Trophoblast cell (in vitro differentiated cells and primary cell): ENCODE data around the gene SH3BGR.

Experiments
- DNase-seq, 2 donors: peaks; one replicate each; pipeline ENCODE4 v3.0.0-alpha.2; 2016
- H2AFZ ChIP-seq: 2 replicates; pipeline ENCODE4 v1.6.1; 2013; ENCODE audit warnings: low read length, moderate library complexity, mild to moderate bottlenecking; ENCODE audit not compliant: insufficient read depth, poor library complexity
- H2AK5ac ChIP-seq: 2 replicates; pipeline ENCODE4 v1.6.1; 2013; ENCODE audit warnings: mild to moderate bottlenecking, low read length
- H2BK120ac ChIP-seq: 2 replicates; pipeline ENCODE4 v1.6.1; 2013; ENCODE audit warnings: low read length, mild to moderate bottlenecking, moderate library complexity; ENCODE audit not compliant: insufficient read depth, poor library complexity
- H2BK12ac ChIP-seq: 2 replicates; pipeline ENCODE4 v1.6.1; 2013; ENCODE audit warnings: mild to moderate bottlenecking, low read length, moderate library complexity
- H2BK5ac ChIP-seq: 2 replicates; pipeline ENCODE4 v1.6.1; 2013; ENCODE audit warnings: low read length, low read depth, moderate library complexity, mild to moderate bottlenecking; ENCODE audit not compliant: poor library complexity
- H3K14ac ChIP-seq: 2 replicates; pipeline ENCODE4 v1.6.1; 2013; ENCODE audit warnings: mild to moderate bottlenecking, low read length
- H3K18ac ChIP-seq: 2 replicates; pipeline ENCODE4 v1.6.1; 2013; ENCODE audit warnings: mild to moderate bottlenecking, low read length
- H3K23ac ChIP-seq: 2 replicates; pipeline ENCODE4 v1.6.1; 2013; ENCODE audit warnings: low read length
- H3K27ac ChIP-seq: 2 replicates; pipeline ENCODE4 v1.5.1; 2013; ENCODE audit warnings: low read depth, mild to moderate bottlenecking, inconsistent platforms, low read length, moderate library complexity
- H3K27me3 ChIP-seq: 2 replicates; pipeline ENCODE4 v1.6.1; 2013; ENCODE audit warnings: inconsistent platforms, mild to moderate bottlenecking, low read length, moderate library complexity; ENCODE audit not compliant: insufficient read depth
- H3K36me3 ChIP-seq, 2 experiments: 1 replicate in 1 of 2; 2 replicates in 1 of 2; pipeline ENCODE4 v1.6.1; 2013; ENCODE audit warnings: low read length in 2 of 2, mild to moderate bottlenecking in 2 of 2, moderate library complexity in 1 of 2; ENCODE audit not compliant: insufficient read depth in 2 of 2, control insufficient read depth in 1 of 2
- H3K4ac ChIP-seq: 2 replicates; pipeline ENCODE4 v1.6.1; 2013; ENCODE audit warnings: low read depth, mild to moderate bottlenecking, low read length, moderate library complexity
- H3K4me1 ChIP-seq, 2 experiments: 1 replicate in 1 of 2; 2 replicates in 1 of 2; pipeline ENCODE4 v1.6.1; 2013; ENCODE audit warnings: low read length in 2 of 2, mild to moderate bottlenecking in 2 of 2, moderate library complexity in 1 of 2; ENCODE audit not compliant: insufficient read depth in 2 of 2, control insufficient read depth in 1 of 2
- H3K4me2 ChIP-seq: 2 replicates; pipeline ENCODE4 v1.6.1; 2013; ENCODE audit warnings: inconsistent platforms, mild to moderate bottlenecking, low read length, moderate library complexity
- H3K4me3 ChIP-seq: 2 replicates; pipeline ENCODE4 v1.5.1; 2013; ENCODE audit warnings: mild to moderate bottlenecking, low read depth, low read length, inconsistent platforms
- H3K79me1 ChIP-seq: one replicate; pipeline ENCODE4 v1.6.1; 2013; ENCODE audit warnings: low read length
- H3K79me2 ChIP-seq: 2 replicates; pipeline ENCODE4 v1.6.1; 2013; ENCODE audit warnings: low read length, mild to moderate bottlenecking; ENCODE audit not compliant: control insufficient read depth, insufficient read depth, poor library complexity
- H3K9ac ChIP-seq: 2 replicates; pipeline ENCODE4 v1.6.1; 2013; ENCODE audit warnings: mild to moderate bottlenecking, low read length
- H3K9me3 ChIP-seq: 2 replicates; pipeline ENCODE4 v1.6.1; 2013; ENCODE audit warnings: low read depth, mild to moderate bottlenecking, control low read depth, inconsistent platforms, low read length; ENCODE audit not compliant: insufficient read depth
- H4K12ac ChIP-seq: 2 replicates; pipeline ENCODE4 v1.6.1; 2013; ENCODE audit warnings: low read depth, mild to moderate bottlenecking, low read length, moderate library complexity
- H4K8ac ChIP-seq: 2 replicates; pipeline ENCODE4 v1.6.1; 2013; ENCODE audit warnings: low read depth, mild to moderate bottlenecking, low read length, moderate library complexity
- H4K91ac ChIP-seq: one replicate; pipeline ENCODE4 v1.6.1; 2013; ENCODE audit warnings: low read depth, mild to moderate bottlenecking, low read length, moderate library complexity
- WGBS: extraction: QIAGEN DNeasy Blood & Tissue Kit; methylation state at CpG from one replicate; pipeline ENCODE4 v1.1.7; 2013; ENCODE audit warnings: missing lambda C conversion rate; ENCODE audit not compliant: insufficient read length, insufficient coverage; ENCODE audit errors: extremely low coverage; 5-methylcytosine and 5-hydroxymethylcytosine counted together

Gene SH3BGR

DNA sequence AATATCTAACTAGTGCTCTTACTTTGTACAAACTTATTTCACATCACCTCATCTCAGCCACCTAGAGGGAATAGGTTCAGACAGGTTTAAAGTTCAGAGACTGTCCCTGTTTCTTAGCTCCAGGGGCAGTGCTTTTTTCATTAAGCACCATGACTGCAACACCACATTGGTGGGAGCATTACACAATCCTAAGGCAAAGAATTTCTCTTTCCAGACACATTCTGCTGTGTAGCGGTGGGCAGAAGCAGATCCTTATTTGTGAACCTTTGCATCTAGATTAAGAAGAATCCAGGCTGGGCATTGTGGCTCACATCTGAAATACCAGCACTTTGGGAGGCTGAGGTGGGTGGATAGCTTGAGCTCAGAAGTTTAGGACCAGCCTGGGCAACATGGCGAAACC, 22.3 kb upstream of the SH3BGR start:
- no peak overlapping the region for H3K27ac ChIP-seq
- H2AFZ ChIP-seq: no peak overlapping the region
- H4K12ac ChIP-seq: no peak overlapping the region
- no peak overlapping the region for H2BK120ac ChIP-seq
- H3K9me3 ChIP-seq: no peaks in the 10 kb centered on the region
- H3K79me1 ChIP-seq: no peaks in the 10 kb centered on the region
- no peaks in the 10 kb centered on the region for H3K27me3 ChIP-seq
- no peak overlapping the region for H4K8ac ChIP-seq
- no peak overlapping the region for H2BK12ac ChIP-seq
- peaks cover 0 to 5% of the 10 kb centered on the region in 2 experiments for H3K4me1 ChIP-seq
- H3K4me3 ChIP-seq: no peak overlapping the region
- no peaks in the 10 kb centered on the region for H3K36me3 ChIP-seq
- no peak overlapping the region for H2AK5ac ChIP-seq
- no peak for DNase-seq
- H3K4me2 ChIP-seq: no peak overlapping the region
- H4K91ac ChIP-seq: no peak overlapping the region
- H3K14ac ChIP-seq: no peak overlapping the region
- no peak overlapping the region for H2BK5ac ChIP-seq
- no CpG with 5 or more reads among the region's 2 CpGs for WGBS
- H3K18ac ChIP-seq: no peak overlapping the region
- H3K79me2 ChIP-seq: no peaks in the 10 kb centered on the region
- no peak overlapping the region for H3K23ac ChIP-seq
- H3K4ac ChIP-seq: no peak overlapping the region
- no peak overlapping the region for H3K9ac ChIP-seq

DNA sequence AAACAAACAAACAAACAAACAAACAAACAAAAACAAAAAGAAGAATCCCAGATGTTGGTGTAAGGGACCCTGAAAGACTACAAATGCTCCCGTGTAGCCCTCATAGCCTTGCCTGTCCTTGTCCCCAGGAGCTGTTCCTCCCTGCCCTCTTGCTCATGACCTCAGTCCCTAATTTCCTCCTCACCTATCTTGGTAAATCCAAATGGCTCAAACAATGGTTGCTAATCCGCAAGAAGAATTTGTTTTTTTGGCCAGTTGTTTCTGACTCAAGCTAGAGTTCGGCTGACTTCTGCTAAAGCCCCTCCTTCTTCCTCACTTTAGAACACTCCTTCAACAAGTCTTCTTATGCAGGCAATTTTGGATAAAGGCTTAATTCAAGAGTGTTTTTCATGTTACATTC, 21.8 kb upstream of the SH3BGR start:
- Histone ChIP-seq H3K36me3 (no peaks in the 10 kb centered on the region), H3K27ac (no peak overlapping the region), H4K91ac (no peak overlapping the region), H4K8ac (no peak overlapping the region), H3K27me3 (no peaks in the 10 kb centered on the region), H2BK120ac (no peak overlapping the region), H3K4ac (no peak overlapping the region), H3K18ac (no peak overlapping the region), H3K9me3 (no peaks in the 10 kb centered on the region), H3K23ac (no peak overlapping the region), H3K9ac (no peak overlapping the region), H2BK12ac (no peak overlapping the region), H3K4me2 (no peak overlapping the region), H2BK5ac (no peak overlapping the region), H2AK5ac (no peak overlapping the region), H3K4me3 (no peak overlapping the region), H2AFZ (no peak overlapping the region), H3K79me1 (no peaks in the 10 kb centered on the region), H3K4me1 (peaks cover 0 to 5% of the 10 kb centered on the region in 2 experiments), H3K14ac (no peak overlapping the region), H4K12ac (no peak overlapping the region), H3K79me2 (no peaks in the 10 kb centered on the region)
- DNase-seq: no peak
- WGBS: no CpG with 5 or more reads among the region's 3 CpGs

DNA sequence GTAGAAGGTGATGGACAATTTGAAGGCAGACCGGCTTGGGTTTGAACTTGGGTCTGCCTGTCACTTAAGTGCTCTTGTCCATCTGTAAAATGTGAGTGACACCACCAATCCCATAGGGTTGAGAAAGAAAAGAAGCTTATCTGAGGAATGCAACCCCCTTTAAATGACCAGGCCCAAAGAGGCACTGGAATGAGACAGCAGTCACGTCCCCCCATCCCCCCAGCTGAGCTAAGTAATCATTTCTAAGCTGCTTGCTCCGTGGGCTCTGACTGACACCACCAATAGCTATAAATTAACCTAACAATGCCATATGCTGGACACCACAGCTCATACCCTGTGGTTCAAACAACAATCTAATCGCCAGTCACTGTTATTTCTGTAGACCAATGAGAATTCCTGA, 21.3 kb upstream of the SH3BGR start:
- H3K27ac ChIP-seq: no peak overlapping the region
- H2BK12ac ChIP-seq: no peak overlapping the region
- no peak overlapping the region for H3K18ac ChIP-seq
- H3K4me1 ChIP-seq: peaks cover 0 to 5% of the 10 kb centered on the region in 2 experiments
- no peak overlapping the region for H3K9ac ChIP-seq
- no peaks in the 10 kb centered on the region for H3K36me3 ChIP-seq
- whole genome bisulfite sequencing: no CpG with 5 or more reads among the region's 4 CpGs
- H3K9me3 ChIP-seq: no peaks in the 10 kb centered on the region
- no peaks in the 10 kb centered on the region for H3K27me3 ChIP-seq
- H3K23ac ChIP-seq: no peak overlapping the region
- no peak overlapping the region for H2BK5ac ChIP-seq
- H4K12ac ChIP-seq: no peak overlapping the region
- no peak overlapping the region for H2BK120ac ChIP-seq
- H3K4me2 ChIP-seq: no peak overlapping the region
- no peaks in the 10 kb centered on the region for H3K79me2 ChIP-seq
- H3K4ac ChIP-seq: no peak overlapping the region
- no peak overlapping the region for H2AFZ ChIP-seq
- H4K8ac ChIP-seq: no peak overlapping the region
- no peak overlapping the region for H4K91ac ChIP-seq
- no peak for DNase-seq
- no peak overlapping the region for H3K4me3 ChIP-seq
- H3K79me1 ChIP-seq: no peaks in the 10 kb centered on the region
- H2AK5ac ChIP-seq: no peak overlapping the region
- H3K14ac ChIP-seq: no peak overlapping the region

DNA sequence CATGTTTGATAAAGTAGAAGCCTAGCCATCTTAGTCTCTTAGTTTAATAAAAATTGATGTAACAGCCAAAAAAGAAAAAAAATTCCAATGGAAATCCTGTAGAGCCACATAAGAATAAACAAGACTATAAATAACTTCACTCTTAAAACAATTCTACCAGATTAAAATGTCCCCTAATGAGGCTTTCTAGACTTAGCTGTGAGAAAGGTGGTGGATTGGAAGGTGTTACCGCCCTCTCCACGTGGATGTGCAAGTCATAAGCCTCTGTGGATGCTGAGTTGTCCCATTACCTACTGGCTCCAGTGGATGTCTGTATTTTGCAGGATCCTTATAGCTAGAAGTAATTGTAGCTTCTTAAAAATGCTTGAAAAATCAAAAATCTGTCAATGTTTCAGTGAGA, 20.8 kb upstream of the SH3BGR start:
- no peaks in the 10 kb centered on the region for H3K79me2 ChIP-seq
- H2BK12ac ChIP-seq: no peak overlapping the region
- H3K4ac ChIP-seq: no peak overlapping the region
- H4K91ac ChIP-seq: no peak overlapping the region
- H3K27ac ChIP-seq: no peak overlapping the region
- H4K8ac ChIP-seq: no peak overlapping the region
- DNase-seq: no peak
- no peak overlapping the region for H3K4me3 ChIP-seq
- no peak overlapping the region for H3K23ac ChIP-seq
- no peak overlapping the region for H3K14ac ChIP-seq
- H3K27me3 ChIP-seq: no peaks in the 10 kb centered on the region
- H3K36me3 ChIP-seq: no peaks in the 10 kb centered on the region
- no peak overlapping the region for H2AK5ac ChIP-seq
- no peak overlapping the region for H3K18ac ChIP-seq
- no peak overlapping the region for H3K9ac ChIP-seq
- no peaks in the 10 kb centered on the region for H3K9me3 ChIP-seq
- no peak overlapping the region for H2BK120ac ChIP-seq
- no peak overlapping the region for H4K12ac ChIP-seq
- peaks cover 0 to 5% of the 10 kb centered on the region in 2 experiments for H3K4me1 ChIP-seq
- H3K79me1 ChIP-seq: no peaks in the 10 kb centered on the region
- WGBS: no CpG with 5 or more reads among the region's 2 CpGs
- no peak overlapping the region for H3K4me2 ChIP-seq
- H2AFZ ChIP-seq: no peak overlapping the region
- H2BK5ac ChIP-seq: no peak overlapping the region
